PC-3 (cell line): ENCODE measurements around the gene ST6GAL1. TPM values are rescaled to one million over a fixed set of nuclear protein-coding genes. Genes with fewer than 3 reads are reported as not detected.

Experiments
- ATAC-seq: fragments of 200-7000 bp; cut with Tn5 transposase; 2 replicates; pipeline ENCODE4 v1.9.1; 2020; ENCODE audit warnings: mild to moderate bottlenecking, moderate library complexity
- BruUV-seq: library from RNA; stranded (reverse); fragments of 400-500 nt; replicated peaks from 2 replicates; lab custom pipeline; 2021; lab: Mats Ljungman, UMichigan
- CTCF ChIA-PET: fragments of 300-600 bp; sonication (Branson Sonifier 250); formaldehyde crosslinking; loops from one replicate; lab custom pipeline; 2022; ENCODE audit warnings: antibody characterized with exemption; lab: Charles Lee
- POLR2A ChIA-PET: fragments of 300-600 bp; sonication (Branson Sonifier 250); formaldehyde crosslinking; loops from one replicate; lab custom pipeline; 2022; ENCODE audit warnings: antibody characterized with exemption; ENCODE audit not compliant: unreplicated experiment; lab: Charles Lee
- DNase-seq: peaks from one replicate; pipeline ENCODE4 v3.0.0-alpha.2; 2015
- H2AFZ ChIP-seq: fragments of 300-600 bp; sonication (generic); 2 replicates; pipeline ENCODE4 v1.6.0; 2016; ENCODE audit warnings: antibody characterized with exemption, low read length
- H3F3A ChIP-seq: fragments of 300-600 bp; sonication (generic); one replicate; pipeline ENCODE4 v1.6.0; 2017; ENCODE audit warnings: antibody characterized with exemption, low read length, control low read depth, mild to moderate bottlenecking; ENCODE audit not compliant: unreplicated experiment
- H3K27ac ChIP-seq: fragments of 300-600 bp; sonication (generic); 2 replicates; pipeline ENCODE4 v1.5.1; 2016; ENCODE audit warnings: mild to moderate bottlenecking, low read length
- H3K27me3 ChIP-seq: fragments of 300-600 bp; sonication (generic); 2 replicates; pipeline ENCODE4 v1.6.1; 2016; ENCODE audit warnings: low read length, mixed read lengths
- H3K36me3 ChIP-seq: fragments of 300-600 bp; sonication (generic); 2 replicates; pipeline ENCODE4 v1.6.1; 2016; ENCODE audit warnings: low read depth, mixed run types, low read length, mixed read lengths
- H3K4me1 ChIP-seq: fragments of 300-600 bp; sonication (generic); 2 replicates; pipeline ENCODE4 v1.5.1; 2016; ENCODE audit warnings: low read length; ENCODE audit not compliant: insufficient read depth
- H3K4me2 ChIP-seq: fragments of 300-600 bp; sonication (generic); 2 replicates; pipeline ENCODE4 v1.6.0; 2016; ENCODE audit warnings: low read length
- H3K4me3 ChIP-seq: fragments of 300-600 bp; sonication (generic); 2 replicates; pipeline ENCODE4 v1.5.1; 2016; ENCODE audit warnings: mild to moderate bottlenecking, low read length, mixed read lengths
- H3K79me2 ChIP-seq: fragments of 300-600 bp; sonication (generic); 2 replicates; pipeline ENCODE4 v1.6.1; 2017; ENCODE audit warnings: low read length, mixed read lengths
- H3K9ac ChIP-seq: fragments of 300-600 bp; sonication (generic); 2 replicates; pipeline ENCODE4 v1.6.0; 2016; ENCODE audit warnings: mild to moderate bottlenecking, low read length
- H3K9me2 ChIP-seq: fragments of 300-600 bp; sonication (generic); replicated peaks from 2 replicates; pipeline ENCODE4 v1.6.1; 2016; ENCODE audit warnings: mixed run types, low read length, mixed read lengths
- H3K9me3 ChIP-seq: fragments of 300-600 bp; sonication (generic); 2 replicates; pipeline ENCODE4 v1.6.1; 2016; ENCODE audit warnings: low read length, mixed read lengths
- H4K20me1 ChIP-seq: fragments of 300-600 bp; sonication (generic); 2 replicates; pipeline ENCODE4 v1.6.1; 2016; ENCODE audit warnings: low read length, mixed read lengths
- CTCF ChIP-seq: fragments of 300-600 bp; sonication (generic); conservative IDR thresholded peaks from 2 replicates; pipeline ENCODE4 v1.5.1; 2017; ENCODE audit warnings: antibody characterized with exemption, low read depth, mild to moderate bottlenecking, low read length
- EZH2 ChIP-seq: fragments of 300-600 bp; sonication (generic); IDR thresholded peaks from one replicate; pipeline ENCODE4 v1.6.1; 2017; ENCODE audit warnings: antibody characterized with exemption, mild to moderate bottlenecking, low read length; ENCODE audit not compliant: unreplicated experiment
- EZH2phosphoT487 ChIP-seq: fragments of 300-600 bp; sonication (generic); IDR thresholded peaks from 2 replicates; pipeline ENCODE4 v1.6.1; 2018; ENCODE audit warnings: mild to moderate bottlenecking, antibody characterized with exemption, low read length, borderline replicate concordance
- intact Hi-C: fragments of 100-400 bp; cut with micrococcal nuclease; formaldehyde crosslinking; loops from 2 replicates; pipeline ENCODE4 v1.9.0; 2023
- total RNA-seq: library from RNA; depleted of rRNA; stranded (reverse); fragments of >200 nt; gene quantifications from 2 replicates; pipeline ENCODE4 v1.2.3, GENCODE V29; 2014

Gene ST6GAL1
- total RNA-seq, 1 experiment from 2014 or later, result 9.4 TPM

- Histone ChIP-seq H3K9me3 (no peaks in the 10 kb centered on the region), H3K9ac (no peak overlapping the region), H3K9me2 (no peaks in the 10 kb centered on the region), H3F3A (no peaks in the 10 kb centered on the region), H2AFZ (no peak overlapping the region), H3K4me2 (no peak overlapping the region), H3K36me3 (no peaks in the 10 kb centered on the region), H3K27ac (no peak overlapping the region), H3K4me3 (no peak overlapping the region), H3K79me2 (no peaks in the 10 kb centered on the region), H3K4me1 (peaks cover 14% of the 10 kb centered on the region), H4K20me1 (no peaks in the 10 kb centered on the region), H3K27me3 (no peaks in the 10 kb centered on the region)
- no TSS peak for BruUV-seq
- no peak for DNase-seq
- ChIA-PET CTCF (no interaction called here), POLR2A (no interaction called here)
- intact Hi-C loops, result no loop called here
- TF ChIP-seq CTCF, result no peak
- TF ChIP-seq EZH2, result no peak
- TF ChIP-seq EZH2phosphoT487, result no peak
- no peak for ATAC-seq
These were observed 66.7 kb downstream of the ST6GAL1 start for GRCh38 chr3:186997061-186997460.

- POLR2A ChIA-PET, result no interaction called here
- no TSS peak for BruUV-seq
These were observed 67.2 kb downstream of the ST6GAL1 start for GRCh38 chr3:186997473-186997939.

More at GRCh38 chr3:186997473-186997939, 67.2 kb downstream of the ST6GAL1 start:
- no peak for ATAC-seq
- Histone ChIP-seq H3K4me1 (peaks cover 13% of the 10 kb centered on the region; the same call in 1 of the 2 replicates), H4K20me1 (no peaks in the 10 kb centered on the region), H3K27me3 (no peaks in the 10 kb centered on the region), H3K36me3 (no peaks in the 10 kb centered on the region), H3F3A (no peaks in the 10 kb centered on the region), H2AFZ (no peak overlapping the region), H3K27ac (no peak overlapping the region), H3K4me2 (no peak overlapping the region), H3K9me3 (no peaks in the 10 kb centered on the region), H3K79me2 (no peaks in the 10 kb centered on the region), H3K9ac (no peak overlapping the region), H3K9me2 (no peaks in the 10 kb centered on the region), H3K4me3 (no peak overlapping the region)
- no peak for TF ChIP-seq EZH2phosphoT487
- TF ChIP-seq EZH2, result no peak
- no peak for TF ChIP-seq CTCF
- intact Hi-C loops, result no loop called here
- no peak for DNase-seq
- CTCF ChIA-PET, result no interaction called here
